AG10803 (cell line): ENCODE results near the gene CRYBA4.

ENCODE experiments used
- DNase-seq: peaks from one replicate; pipeline ENCODE4 v3.0.0; 2010; ENCODE audit warnings: low read depth
- H3K4me3 ChIP-seq: 2 replicates; pipeline ENCODE4 v1.5.1; 2011; ENCODE audit warnings: mild to moderate bottlenecking, low read length, control low read depth
- CTCF ChIP-seq: conservative IDR thresholded peaks from 2 replicates; pipeline ENCODE4 v1.5.1; 2011; ENCODE audit warnings: mild to moderate bottlenecking, low read length, control low read depth, inconsistent platforms

CRYBA4 gene

DNA sequence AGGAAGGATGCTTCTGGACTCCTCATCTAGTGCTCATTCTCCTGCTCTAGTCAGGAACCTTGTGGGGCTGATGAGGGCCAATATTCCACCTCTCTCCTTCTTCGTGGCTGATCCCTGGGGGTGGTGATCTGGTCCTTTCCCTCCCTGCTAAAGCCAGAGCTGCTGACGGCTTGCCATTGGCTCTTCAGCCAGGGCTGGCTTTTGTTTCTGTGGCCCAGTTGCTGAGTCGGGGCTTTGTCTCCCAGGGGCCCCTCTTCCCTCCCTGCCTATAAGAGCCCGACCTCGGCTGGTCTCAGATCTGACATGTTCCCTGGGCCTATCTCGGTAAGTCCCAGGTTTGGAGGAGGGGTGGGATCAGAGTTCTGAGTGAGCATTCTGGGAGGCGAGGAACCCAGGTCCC is at the start of gene CRYBA4:
CRYBA4 (plus strand) TSS at position 301 of the 400 bp plus-strand sequence. CDS start 634 bp downstream, outside the sequence.
- no peak within 1 kb of the TSS for H3K4me3 ChIP-seq
- DNase-seq: no peak
- TF ChIP-seq CTCF: no peak

GRCh38 chr22:26573026-26573662 is 48.6 kb upstream of the CRYBA4 start:
- no peak overlapping the region for H3K4me3 ChIP-seq
- peak; percentile 75 for DNase-seq
- TF ChIP-seq CTCF: no peak

DNA sequence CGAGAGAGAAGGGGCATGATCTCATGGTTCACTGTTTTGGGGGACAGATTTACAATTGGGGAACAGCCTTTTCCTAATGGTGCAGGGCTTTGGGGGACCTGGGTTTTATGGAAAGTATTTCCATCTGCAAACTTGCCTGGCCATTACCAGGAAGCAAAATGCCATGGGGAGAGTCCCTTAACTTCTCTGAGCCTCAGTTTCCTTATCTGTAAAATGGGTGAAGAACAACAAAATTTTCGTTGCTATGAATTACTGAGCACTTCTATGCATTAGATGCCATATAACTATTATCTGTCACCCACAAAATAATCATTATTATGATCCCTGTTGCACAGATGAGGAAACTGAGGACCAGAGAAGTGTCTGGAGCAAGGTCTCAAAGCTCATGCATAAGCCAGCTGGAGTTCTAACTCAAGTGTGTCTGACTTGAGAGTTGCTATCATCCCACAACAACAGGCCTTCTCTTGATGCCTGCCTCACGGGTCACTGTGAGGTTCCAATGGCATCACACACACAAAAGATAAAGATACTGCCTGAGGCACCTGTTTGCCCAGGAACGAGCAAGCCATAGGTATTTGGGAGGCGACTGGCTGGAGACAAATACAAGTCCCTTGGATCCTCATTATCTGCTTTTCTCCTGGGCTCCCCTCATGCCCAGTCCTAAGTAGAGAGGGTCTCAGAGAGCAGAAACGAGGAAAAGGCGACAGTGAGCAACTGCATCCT is 47.6 kb upstream of the CRYBA4 start:
- no peak for TF ChIP-seq CTCF
- DNase-seq: no peak
- H3K4me3 ChIP-seq: no peak overlapping the region

- peak; percentile 43 for DNase-seq
- H3K4me3 ChIP-seq: no peak overlapping the region
- no peak for TF ChIP-seq CTCF
These were observed 45.6 kb upstream of the CRYBA4 start for GRCh38 chr22:26576026-26576680.

GRCh38 chr22:26577081-26577480 is 44.7 kb upstream of the CRYBA4 start:
- no peak for TF ChIP-seq CTCF
- H3K4me3 ChIP-seq: no peak overlapping the region
- DNase-seq: no peak

GRCh38 chr22:26579331-26579886 is 42.4 kb upstream of the CRYBA4 start:
- no peak overlapping the region for H3K4me3 ChIP-seq
- no peak for TF ChIP-seq CTCF
- no peak for DNase-seq
